ENCODE measurements around the gene MAX.

MAX gene

GRCh38 chr14:65054471-65055085 is 47.7 kb downstream of the MAX start:
- H3K27ac ChIP-seq: no peak overlapping the region
- H3K4me3 ChIP-seq (ENCODE audit: low read depth, low read length): no peak overlapping the region
- no peak for TF ChIP-seq CTCF (IDR thresholded peaks at IDR 0.05; ENCODE audit: low read depth, low read length)
- peak; percentile 18 for DNase-seq
- peaks cover 9% of the 10 kb centered on the region for H3K36me3 ChIP-seq
- H3K27me3 ChIP-seq (ENCODE audit: insufficient read depth, low read depth, severe bottlenecking): no peaks in the 10 kb centered on the region
- H3K9me3 ChIP-seq (ENCODE audit: severe bottlenecking): no peaks in the 10 kb centered on the region

- DNase-seq: no peak
- no peak for TF ChIP-seq CTCF (IDR thresholded peaks at IDR 0.05; ENCODE audit: low read depth, low read length)
These were observed 48.9 kb downstream of the MAX start for GRCh38 chr14:65053466-65053865.

DNA sequence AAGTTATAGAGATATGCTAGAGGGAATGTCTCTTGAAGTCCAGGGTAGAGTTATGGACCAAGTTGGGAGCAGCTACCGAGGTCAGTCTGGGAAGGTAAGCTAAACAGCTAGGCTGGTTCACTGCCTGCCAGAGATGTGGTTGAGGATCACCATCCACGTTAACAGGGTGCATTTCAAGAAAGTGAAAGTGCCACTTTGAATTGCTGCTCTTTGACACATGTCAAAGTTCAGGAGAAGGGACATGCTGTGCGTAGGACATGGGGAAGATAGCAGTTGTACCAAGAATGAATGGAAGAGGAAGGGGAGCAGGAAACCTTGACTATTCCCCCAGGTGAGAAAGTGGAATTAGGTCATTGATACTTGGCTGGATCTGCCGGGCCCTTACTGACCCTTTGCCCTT is 49.5 kb downstream of the MAX start:
- Histone ChIP-seq H3K27me3 (ENCODE audit: insufficient read depth, low read depth, severe bottlenecking) (no peaks in the 10 kb centered on the region), H3K36me3 (peaks cover 13% of the 10 kb centered on the region), H3K9me3 (ENCODE audit: severe bottlenecking) (no peaks in the 10 kb centered on the region), H3K27ac (no peak overlapping the region), H3K4me3 (ENCODE audit: low read depth, low read length) (no peak overlapping the region)
- no peak for TF ChIP-seq CTCF (IDR thresholded peaks at IDR 0.05; ENCODE audit: low read depth, low read length)
- DNase-seq: no peak

More at GRCh38 chr14:65053466-65053865, 48.9 kb downstream of the MAX start:
- Histone ChIP-seq H3K27ac (no peak overlapping the region), H3K36me3 (peaks cover 11% of the 10 kb centered on the region), H3K27me3 (ENCODE audit: insufficient read depth, low read depth, severe bottlenecking) (no peaks in the 10 kb centered on the region), H3K4me3 (ENCODE audit: low read depth, low read length) (no peak overlapping the region), H3K9me3 (ENCODE audit: severe bottlenecking) (no peaks in the 10 kb centered on the region)

GRCh38 chr14:65045709-65046108 is 56.6 kb downstream of the MAX start:
- H3K27ac ChIP-seq: no peak overlapping the region
- H3K36me3 ChIP-seq: peaks cover 17% of the 10 kb centered on the region
- TF ChIP-seq CTCF (IDR thresholded peaks at IDR 0.05; ENCODE audit: low read depth, low read length): no peak

GRCh38 chr14:65045006-65045405 is 57.3 kb downstream of the MAX start:
- peaks cover 17% of the 10 kb centered on the region for H3K36me3 ChIP-seq
- TF ChIP-seq CTCF (IDR thresholded peaks at IDR 0.05; ENCODE audit: low read depth, low read length): no peak
- DNase-seq: no peak
- no peaks in the 10 kb centered on the region for H3K9me3 ChIP-seq (ENCODE audit: severe bottlenecking)
- no peaks in the 10 kb centered on the region for H3K27me3 ChIP-seq (ENCODE audit: insufficient read depth, low read depth, severe bottlenecking)
- H3K27ac ChIP-seq: no peak overlapping the region
- no peak overlapping the region for H3K4me3 ChIP-seq (ENCODE audit: low read depth, low read length)

More at GRCh38 chr14:65045709-65046108, 56.6 kb downstream of the MAX start:
- Histone ChIP-seq H3K4me3 (ENCODE audit: low read depth, low read length) (no peak overlapping the region), H3K9me3 (ENCODE audit: severe bottlenecking) (no peaks in the 10 kb centered on the region), H3K27me3 (ENCODE audit: insufficient read depth, low read depth, severe bottlenecking) (no peaks in the 10 kb centered on the region)
- no peak for DNase-seq

GRCh38 chr14:65044596-65044959 is 57.7 kb downstream of the MAX start:
- peaks cover 17% of the 10 kb centered on the region for H3K36me3 ChIP-seq

More at GRCh38 chr14:65044596-65044959, 57.7 kb downstream of the MAX start:
- no peak overlapping the region for H3K4me3 ChIP-seq (ENCODE audit: low read depth, low read length)
- H3K27me3 ChIP-seq (ENCODE audit: insufficient read depth, low read depth, severe bottlenecking): no peaks in the 10 kb centered on the region
- no peak for DNase-seq
- H3K9me3 ChIP-seq (ENCODE audit: severe bottlenecking): no peaks in the 10 kb centered on the region
- H3K27ac ChIP-seq: no peak overlapping the region
- TF ChIP-seq CTCF (IDR thresholded peaks at IDR 0.05; ENCODE audit: low read depth, low read length): no peak
